ENCODE data around the gene LAMTOR5.

DNA sequence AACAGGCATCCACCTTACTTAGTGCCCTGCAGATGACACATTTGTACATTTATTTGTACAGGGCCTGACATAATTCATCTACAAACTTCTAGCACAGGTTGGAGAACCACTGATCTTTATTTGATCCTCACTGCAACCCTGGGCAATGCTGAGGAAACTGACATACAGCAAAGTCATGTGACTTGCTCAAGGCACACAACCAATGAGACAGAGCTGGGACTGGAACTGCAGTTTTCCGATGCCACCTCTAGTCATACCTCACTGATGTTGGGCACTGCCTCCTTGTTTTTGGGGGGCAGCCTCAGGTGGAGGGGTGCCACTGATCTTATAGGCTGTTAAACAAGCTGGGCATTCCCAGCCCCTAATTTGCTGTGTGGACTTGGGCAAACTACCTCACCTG lies 46.8 kb upstream of the LAMTOR5 start:
- TF ChIP-seq, protein P1, sequence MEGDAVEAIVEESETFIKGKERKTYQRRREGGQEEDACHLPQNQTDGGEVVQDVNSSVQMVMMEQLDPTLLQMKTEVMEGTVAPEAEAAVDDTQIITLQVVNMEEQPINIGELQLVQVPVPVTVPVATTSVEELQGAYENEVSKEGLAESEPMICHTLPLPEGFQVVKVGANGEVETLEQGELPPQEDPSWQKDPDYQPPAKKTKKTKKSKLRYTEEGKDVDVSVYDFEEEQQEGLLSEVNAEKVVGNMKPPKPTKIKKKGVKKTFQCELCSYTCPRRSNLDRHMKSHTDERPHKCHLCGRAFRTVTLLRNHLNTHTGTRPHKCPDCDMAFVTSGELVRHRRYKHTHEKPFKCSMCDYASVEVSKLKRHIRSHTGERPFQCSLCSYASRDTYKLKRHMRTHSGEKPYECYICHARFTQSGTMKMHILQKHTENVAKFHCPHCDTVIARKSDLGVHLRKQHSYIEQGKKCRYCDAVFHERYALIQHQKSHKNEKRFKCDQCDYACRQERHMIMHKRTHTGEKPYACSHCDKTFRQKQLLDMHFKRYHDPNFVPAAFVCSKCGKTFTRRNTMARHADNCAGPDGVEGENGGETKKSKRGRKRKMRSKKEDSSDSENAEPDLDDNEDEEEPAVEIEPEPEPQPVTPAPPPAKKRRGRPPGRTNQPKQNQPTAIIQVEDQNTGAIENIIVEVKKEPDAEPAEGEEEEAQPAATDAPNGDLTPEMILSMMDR (IDR thresholded peaks at IDR 0.05) = no peak
- TF ChIP-seq POLR2A (IDR thresholded peaks at IDR 0.05) (no peak), EP300 (IDR thresholded peaks at IDR 0.05) (no peak)
